Measurements from ENCODE around the gene TRAF6. TPM values are rescaled to one million over a fixed set of nuclear protein-coding genes. Genes with fewer than 3 reads are reported as not detected.

TRAF6 gene
- total RNA-seq, 1 donor: 48.0 TPM

DNA sequence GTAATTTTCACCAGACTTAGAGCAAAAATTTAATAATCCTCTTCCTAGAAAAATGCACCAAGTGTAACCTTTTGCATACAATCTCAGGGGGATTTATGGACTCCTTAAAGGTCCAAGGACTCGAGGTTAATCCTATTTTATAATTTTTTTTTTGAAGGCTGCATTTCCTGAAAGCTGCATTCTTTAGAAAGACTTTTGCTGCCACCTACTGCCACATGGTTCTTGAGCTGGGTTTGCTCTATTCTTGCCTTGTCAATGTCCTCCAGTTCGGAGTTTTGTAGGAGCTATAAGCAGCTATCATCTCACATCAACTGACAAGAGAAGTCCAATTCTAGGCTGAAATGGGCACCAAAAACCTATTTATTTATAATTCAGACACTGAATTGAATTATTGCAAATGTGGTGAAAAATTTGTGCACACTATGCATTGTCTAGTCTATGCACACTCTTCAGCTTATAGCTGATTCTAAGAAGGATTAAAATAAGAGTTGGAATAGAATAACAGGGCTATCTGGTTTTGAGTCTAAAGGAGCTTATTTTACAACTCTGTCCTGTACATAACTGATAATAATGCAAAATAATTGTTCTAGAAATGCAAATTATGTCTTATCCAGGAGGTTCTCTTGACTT, 31.3 kb downstream of the TRAF6 start:
- Histone ChIP-seq H3K9me3 (ENCODE audit: low read depth, low read length) (no peaks in the 10 kb centered on the region), H3K4me1 (ENCODE audit: insufficient read depth, low read length) (no peaks in the 10 kb centered on the region), H3K27me3 (ENCODE audit: insufficient read depth, low read length) (no peaks in the 10 kb centered on the region), H3K4me3 (ENCODE audit: low read length) (no peak overlapping the region)

DNA sequence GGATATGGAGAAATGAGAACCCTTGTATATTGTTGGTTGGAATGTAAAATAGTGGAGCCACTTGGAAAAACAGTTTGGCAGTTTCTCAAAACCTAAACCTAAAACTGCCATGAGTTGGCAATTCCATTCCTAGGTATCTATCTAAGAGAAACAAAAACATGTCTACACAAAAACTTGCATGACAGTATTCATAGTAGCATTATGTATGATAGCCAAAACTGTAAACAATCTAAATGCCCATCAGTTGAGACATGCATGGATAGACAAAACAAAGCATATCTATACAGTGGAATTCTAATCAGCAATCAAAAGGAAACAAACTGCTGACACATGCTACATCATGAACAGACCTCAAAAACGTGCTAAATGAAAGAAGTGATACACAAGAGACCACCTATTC, 34.9 kb downstream of the TRAF6 start:
- Histone ChIP-seq H3K27me3 (ENCODE audit: insufficient read depth, low read length) (no peaks in the 10 kb centered on the region), H3K4me3 (ENCODE audit: low read length) (no peak overlapping the region), H3K9me3 (ENCODE audit: low read depth, low read length) (no peaks in the 10 kb centered on the region), H3K4me1 (ENCODE audit: insufficient read depth, low read length) (no peaks in the 10 kb centered on the region)

DNA sequence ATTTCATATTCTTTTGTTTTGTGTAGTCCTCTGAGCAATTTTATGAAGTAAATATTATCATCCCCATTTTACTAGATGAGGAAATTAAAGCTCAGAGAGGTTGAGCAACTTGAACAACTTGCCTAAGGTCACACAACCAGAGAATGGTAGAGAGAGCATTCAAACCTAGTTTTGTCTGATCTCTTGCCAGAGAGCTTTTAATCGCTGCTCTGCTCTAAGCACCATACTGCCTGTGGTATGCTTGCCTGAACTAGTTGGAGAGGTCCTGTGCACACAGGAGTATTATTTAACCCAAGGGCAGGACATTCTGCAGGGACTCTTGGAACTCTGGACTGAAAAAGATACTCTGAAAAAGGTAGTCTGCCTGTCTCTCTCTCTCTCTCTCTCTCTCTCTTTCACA, 38.5 kb downstream of the TRAF6 start:
- Histone ChIP-seq H3K4me1 (ENCODE audit: insufficient read depth, low read length) (peaks cover 4% of the 10 kb centered on the region), H3K27me3 (ENCODE audit: insufficient read depth, low read length) (no peaks in the 10 kb centered on the region), H3K4me3 (ENCODE audit: low read length) (no peak overlapping the region), H3K9me3 (ENCODE audit: low read depth, low read length) (no peaks in the 10 kb centered on the region)

DNA sequence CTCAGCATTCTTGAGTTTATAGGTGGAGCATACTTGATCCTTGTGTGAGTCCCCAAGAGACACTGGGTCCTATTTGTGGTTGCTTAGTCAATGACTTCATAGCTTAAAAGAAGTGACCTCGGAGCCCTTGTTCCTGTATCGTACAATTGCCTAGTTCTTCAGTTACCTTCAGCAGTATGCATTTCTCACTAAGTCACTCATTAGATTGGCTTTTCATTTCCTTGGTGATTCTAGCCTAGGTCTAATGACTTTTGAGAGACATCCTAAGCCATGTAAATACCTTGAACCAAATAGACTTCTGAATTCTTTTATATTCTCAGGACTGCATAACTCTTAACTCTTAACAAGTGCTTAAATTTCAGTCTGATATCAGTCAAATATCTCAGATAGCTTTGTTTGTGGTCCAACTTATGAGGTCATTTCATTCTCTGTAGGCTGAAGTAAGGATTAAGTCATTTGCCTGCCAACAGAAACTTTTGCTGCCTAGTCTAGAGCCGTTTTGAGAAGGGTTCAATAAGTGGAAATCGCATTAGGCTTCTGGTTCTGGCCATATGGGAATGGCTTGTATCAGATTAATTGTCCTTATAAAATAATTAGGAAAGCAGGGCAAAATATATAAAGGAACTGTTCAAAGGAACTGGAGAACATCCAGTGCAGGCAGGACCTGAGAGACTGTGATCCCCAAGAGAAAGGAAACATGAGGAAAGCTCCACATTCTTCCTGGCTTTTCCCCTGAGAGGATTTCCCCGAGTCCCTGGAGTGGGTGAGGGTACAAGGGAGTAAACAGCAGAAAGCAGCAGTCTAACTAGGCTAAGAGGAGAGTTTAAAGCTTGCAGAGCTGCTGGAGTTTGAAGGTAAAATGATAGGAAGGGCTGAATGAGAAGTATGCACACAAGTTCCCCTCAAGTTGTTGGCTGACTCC, 39.9 kb downstream of the TRAF6 start:
- H3K4me1 ChIP-seq (ENCODE audit: insufficient read depth, low read length): peaks cover 4% of the 10 kb centered on the region
- no peaks in the 10 kb centered on the region for H3K27me3 ChIP-seq (ENCODE audit: insufficient read depth, low read length)
- H3K4me3 ChIP-seq (ENCODE audit: low read length): no peak overlapping the region
- H3K9me3 ChIP-seq (ENCODE audit: low read depth, low read length): no peaks in the 10 kb centered on the region

DNA sequence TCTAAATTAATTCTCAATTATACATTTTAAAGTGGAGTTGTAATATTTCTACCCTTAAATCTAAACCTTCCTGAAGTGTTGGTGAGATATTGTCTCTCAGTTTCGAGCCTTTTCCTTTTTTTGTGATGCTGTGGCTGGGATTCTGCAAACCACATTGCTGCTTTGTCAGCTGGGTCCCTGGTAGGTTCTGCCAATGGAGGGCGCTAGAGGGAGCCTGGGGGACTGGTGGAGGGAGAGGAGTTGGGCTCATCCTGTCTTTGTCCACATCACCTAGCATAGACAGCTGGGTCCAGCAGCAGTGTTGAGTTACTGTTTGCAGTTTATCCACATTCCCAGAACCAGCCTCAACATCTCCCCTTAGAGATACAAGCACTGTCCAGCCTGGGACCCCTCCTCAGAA, 41.0 kb downstream of the TRAF6 start:
- no peaks in the 10 kb centered on the region for H3K9me3 ChIP-seq (ENCODE audit: low read depth, low read length)
- no peaks in the 10 kb centered on the region for H3K27me3 ChIP-seq (ENCODE audit: insufficient read depth, low read length)
- H3K4me3 ChIP-seq (ENCODE audit: low read length): no peak overlapping the region
- H3K4me1 ChIP-seq (ENCODE audit: insufficient read depth, low read length): peaks cover 4% of the 10 kb centered on the region

DNA sequence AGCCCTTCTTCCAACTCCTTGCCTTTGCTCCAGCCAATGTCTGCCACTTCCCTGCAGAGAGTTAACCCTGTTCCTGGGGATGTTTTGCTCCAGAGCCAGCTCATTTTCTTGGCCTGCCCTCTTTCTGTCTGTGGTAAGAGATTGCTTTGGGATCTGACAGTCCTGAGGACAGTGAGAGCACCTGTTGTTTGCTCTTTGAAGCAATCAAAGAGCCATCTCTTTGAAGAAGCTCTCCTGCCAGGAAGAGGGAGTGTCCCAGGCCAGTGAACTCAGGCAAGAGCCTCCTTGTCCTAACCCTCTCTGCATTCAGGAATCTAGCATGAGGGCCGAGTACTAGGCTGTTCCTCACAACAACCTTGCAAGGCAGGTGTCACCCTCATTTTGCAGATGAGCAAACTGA, 42.2 kb downstream of the TRAF6 start:
- no peak overlapping the region for H3K4me3 ChIP-seq (ENCODE audit: low read length)
- H3K9me3 ChIP-seq (ENCODE audit: low read depth, low read length): no peaks in the 10 kb centered on the region
- peaks cover 4% of the 10 kb centered on the region for H3K4me1 ChIP-seq (ENCODE audit: insufficient read depth, low read length)
- H3K27me3 ChIP-seq (ENCODE audit: insufficient read depth, low read length): no peaks in the 10 kb centered on the region

DNA sequence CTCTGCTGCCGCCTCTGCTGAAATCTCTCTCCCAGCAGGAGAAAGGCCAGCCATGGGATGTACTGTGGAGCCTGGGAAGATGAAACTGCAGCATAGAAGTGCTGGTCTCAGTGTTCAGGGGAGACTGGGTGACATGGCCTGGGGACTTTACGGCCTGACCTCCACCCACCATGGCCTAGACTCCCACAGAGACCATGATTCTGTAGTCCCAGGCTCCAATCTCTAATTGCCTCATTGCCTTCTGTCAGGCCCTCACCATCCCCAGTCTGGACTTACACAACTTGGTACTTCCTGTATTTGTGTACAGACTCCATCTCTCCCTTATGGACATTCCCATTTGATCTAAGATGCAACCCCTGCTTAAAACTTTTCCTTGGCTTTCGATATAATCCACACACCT, 43.1 kb downstream of the TRAF6 start:
- H3K9me3 ChIP-seq (ENCODE audit: low read depth, low read length): no peaks in the 10 kb centered on the region

DNA sequence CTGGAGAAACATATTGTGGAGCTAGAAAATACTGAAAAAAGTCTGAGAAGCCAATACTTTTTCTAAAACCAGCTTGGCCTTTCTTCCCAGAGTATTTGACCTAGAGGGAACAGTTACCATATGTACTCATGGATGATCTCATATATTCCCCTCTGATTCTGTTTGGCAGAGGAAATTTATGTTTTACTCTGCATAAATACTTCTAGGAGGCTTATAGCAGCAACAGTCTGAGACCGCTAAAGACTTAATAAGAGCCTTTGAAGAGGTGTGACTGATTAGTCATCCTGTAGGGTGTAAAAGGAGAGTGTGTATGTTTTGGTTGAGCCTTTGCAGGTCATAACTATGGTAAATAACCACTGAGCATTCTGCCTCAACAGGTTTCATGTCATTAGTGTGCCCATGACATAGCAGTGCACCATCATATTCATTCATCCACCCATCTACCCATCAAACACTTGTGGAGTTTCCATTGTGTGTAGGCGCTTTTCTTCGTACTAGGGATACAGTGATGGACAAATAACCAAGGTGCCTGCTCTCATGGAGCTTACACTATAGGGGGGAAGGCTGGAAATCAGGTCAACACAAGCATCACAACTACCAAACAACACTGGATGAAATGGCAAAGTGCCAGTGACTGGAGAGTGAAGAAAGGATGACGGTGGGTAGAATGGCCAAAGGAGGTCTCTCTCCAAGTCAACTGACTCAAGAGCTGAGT, 44.5 kb downstream of the TRAF6 start:
- H3K27me3 ChIP-seq (ENCODE audit: insufficient read depth, low read length): no peaks in the 10 kb centered on the region
- peaks cover 4% of the 10 kb centered on the region for H3K4me1 ChIP-seq (ENCODE audit: insufficient read depth, low read length)
- H3K9me3 ChIP-seq (ENCODE audit: low read depth, low read length): no peaks in the 10 kb centered on the region
- H3K4me3 ChIP-seq (ENCODE audit: low read length): no peak overlapping the region

More for the DNA sequence above, 43.1 kb downstream of the TRAF6 start:
- Histone ChIP-seq H3K27me3 (ENCODE audit: insufficient read depth, low read length) (no peaks in the 10 kb centered on the region), H3K4me3 (ENCODE audit: low read length) (no peak overlapping the region), H3K4me1 (ENCODE audit: insufficient read depth, low read length) (peaks cover 4% of the 10 kb centered on the region)

DNA sequence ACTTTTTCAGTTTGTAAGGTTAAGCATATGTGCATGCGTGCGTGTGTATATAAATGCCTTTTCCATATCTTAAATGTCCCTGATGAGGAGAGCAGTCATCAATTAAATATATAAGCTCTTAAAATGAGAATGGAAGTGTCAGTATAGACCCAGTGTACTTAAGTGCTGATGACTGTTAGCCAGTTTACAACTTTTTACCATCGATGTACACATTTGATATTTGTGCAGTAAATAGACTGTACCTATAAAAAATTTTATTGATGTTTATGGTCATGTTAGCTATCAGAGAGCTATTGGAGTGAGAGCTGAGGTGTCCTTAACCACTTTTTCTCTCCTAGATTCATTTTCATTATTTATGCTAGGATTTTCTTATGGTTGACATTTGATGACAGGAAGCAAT, 45.4 kb downstream of the TRAF6 start:
- Histone ChIP-seq H3K9me3 (ENCODE audit: low read depth, low read length) (no peaks in the 10 kb centered on the region), H3K4me1 (ENCODE audit: insufficient read depth, low read length) (peaks cover 4% of the 10 kb centered on the region), H3K4me3 (ENCODE audit: low read length) (no peak overlapping the region), H3K27me3 (ENCODE audit: insufficient read depth, low read length) (no peaks in the 10 kb centered on the region)

DNA sequence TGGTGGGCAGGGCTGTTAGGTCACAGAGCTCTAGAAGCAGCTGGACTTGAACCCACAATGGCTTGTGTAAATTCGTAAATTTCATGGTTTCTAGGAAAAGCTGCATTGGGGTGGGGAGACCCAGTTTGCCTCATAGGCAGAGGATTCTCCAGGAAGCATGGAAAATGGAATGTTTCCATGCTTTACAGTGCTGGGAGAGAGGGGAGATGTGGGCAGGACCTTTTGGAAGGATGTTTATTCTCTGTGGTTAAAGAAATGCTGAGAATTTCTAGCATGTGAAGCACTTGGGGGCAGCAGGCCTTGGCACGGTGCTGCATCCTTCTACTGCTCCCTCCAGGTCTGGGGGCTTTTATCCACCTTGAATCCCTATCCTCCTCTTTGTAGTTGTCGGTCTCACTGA, 46.3 kb downstream of the TRAF6 start:
- no peaks in the 10 kb centered on the region for H3K27me3 ChIP-seq (ENCODE audit: insufficient read depth, low read length)
- H3K4me3 ChIP-seq (ENCODE audit: low read length): no peak overlapping the region
- peaks cover 4% of the 10 kb centered on the region for H3K4me1 ChIP-seq (ENCODE audit: insufficient read depth, low read length)
- H3K9me3 ChIP-seq (ENCODE audit: low read depth, low read length): no peaks in the 10 kb centered on the region

DNA sequence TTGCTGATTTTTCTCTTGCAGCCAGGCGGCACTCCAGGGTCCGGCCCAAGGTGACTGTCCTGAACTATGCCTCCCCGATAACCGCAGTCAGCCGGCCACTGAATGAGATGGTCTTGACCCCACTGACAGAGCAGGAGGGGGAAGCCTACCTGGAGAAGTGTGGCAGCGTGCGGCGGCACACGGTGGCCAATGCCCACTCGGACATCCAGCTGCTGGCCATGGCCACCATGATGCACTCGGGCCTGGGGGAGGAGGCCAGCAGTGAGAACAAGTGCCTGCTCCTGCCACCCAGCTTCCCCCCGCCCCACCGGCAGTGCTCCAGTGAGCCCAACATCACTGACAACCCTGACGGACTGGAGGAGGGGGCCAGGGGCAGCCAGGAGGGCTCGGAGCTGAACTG, 47.8 kb downstream of the TRAF6 start:
- Histone ChIP-seq H3K27me3 (ENCODE audit: insufficient read depth, low read length) (no peaks in the 10 kb centered on the region), H3K9me3 (ENCODE audit: low read depth, low read length) (no peaks in the 10 kb centered on the region), H3K4me3 (ENCODE audit: low read length) (no peak overlapping the region), H3K4me1 (ENCODE audit: insufficient read depth, low read length) (peaks cover 4% of the 10 kb centered on the region)

DNA sequence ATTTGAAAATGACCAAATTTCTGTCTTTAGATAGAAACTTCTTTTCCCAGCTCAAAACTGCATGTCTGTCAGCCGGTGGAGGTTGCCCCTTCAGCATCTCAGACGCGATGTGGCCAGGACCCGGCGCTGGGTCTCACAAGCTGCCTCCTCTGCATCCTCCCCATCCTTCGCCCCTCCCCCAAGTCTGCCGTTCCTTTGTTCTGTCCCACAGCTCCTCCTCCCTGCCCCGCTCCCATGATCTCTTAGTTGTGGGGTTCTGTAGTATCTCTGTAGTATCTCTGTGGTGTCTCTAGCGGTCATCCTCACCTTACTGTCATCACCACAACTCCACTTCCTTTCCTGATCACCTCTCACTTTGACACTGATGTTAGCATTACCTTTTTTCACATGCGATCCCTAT, 49.9 kb downstream of the TRAF6 start:
- H3K4me1 ChIP-seq (ENCODE audit: insufficient read depth, low read length): no peaks in the 10 kb centered on the region
- H3K9me3 ChIP-seq (ENCODE audit: low read depth, low read length): no peaks in the 10 kb centered on the region
- no peaks in the 10 kb centered on the region for H3K27me3 ChIP-seq (ENCODE audit: insufficient read depth, low read length)
- no peak overlapping the region for H3K4me3 ChIP-seq (ENCODE audit: low read length)

DNA sequence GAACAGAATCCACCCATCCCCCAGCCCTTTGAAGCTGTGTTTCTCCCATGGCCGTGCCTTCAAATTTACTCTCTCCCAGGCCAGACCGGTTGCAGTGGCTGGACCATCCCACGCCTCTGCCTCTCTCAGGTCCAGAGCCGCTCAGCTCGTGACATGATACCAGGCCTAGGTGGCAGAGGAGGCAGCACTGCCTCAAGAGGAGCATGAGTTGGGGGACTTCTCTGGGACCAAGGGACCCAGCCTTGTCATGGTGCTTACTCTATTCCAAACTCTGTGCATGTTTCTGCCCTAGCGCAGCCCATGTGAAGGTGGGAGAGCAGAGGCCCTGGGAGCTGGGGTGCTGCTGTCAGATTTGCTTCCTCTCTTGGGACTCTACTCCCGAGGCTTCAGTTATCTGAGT, 51.0 kb downstream of the TRAF6 start:
- Histone ChIP-seq H3K4me3 (ENCODE audit: low read length) (no peak overlapping the region), H3K27me3 (ENCODE audit: insufficient read depth, low read length) (no peaks in the 10 kb centered on the region), H3K9me3 (ENCODE audit: low read depth, low read length) (no peaks in the 10 kb centered on the region), H3K4me1 (ENCODE audit: insufficient read depth, low read length) (peaks cover 7% of the 10 kb centered on the region)

DNA sequence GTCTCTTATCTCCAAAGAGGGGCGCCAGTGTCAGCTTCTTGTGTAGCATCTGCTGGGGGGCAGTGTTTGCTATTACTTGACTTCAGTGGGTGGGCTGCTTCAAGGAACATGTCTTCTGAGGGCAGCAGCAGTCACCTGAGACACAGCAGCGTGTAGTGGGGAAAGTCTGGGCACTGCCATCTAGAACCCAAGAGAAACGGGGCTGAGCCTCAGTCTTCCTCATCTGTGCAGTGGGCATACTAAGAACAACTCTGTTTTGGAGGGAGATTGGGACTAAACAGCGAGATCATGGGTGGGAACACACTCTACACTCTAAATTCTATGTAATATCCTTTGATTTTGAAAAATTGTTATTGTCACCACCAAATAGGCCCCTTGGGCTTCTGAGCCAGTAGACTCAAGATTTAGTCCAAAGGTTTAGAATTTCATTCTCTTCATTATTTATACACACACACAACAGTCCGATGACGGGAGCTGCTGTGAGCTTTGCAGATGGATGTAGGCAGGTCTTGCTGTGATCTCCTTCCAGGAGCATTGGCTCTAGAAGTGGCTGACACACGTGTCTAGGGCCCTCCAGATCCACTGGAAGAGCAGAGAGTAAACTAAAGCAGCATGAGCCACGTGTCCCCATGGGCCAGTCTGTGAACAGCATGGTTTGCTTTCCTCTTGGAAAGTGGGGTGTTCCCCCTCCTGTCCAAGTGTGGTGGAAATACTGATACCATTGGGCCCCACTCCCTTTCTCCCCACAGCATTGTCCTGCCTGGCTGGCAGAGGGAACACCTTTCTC, 51.8 kb downstream of the TRAF6 start:
- H3K4me3 ChIP-seq (ENCODE audit: low read length): no peak overlapping the region
- H3K27me3 ChIP-seq (ENCODE audit: insufficient read depth, low read length): no peaks in the 10 kb centered on the region
- no peaks in the 10 kb centered on the region for H3K9me3 ChIP-seq (ENCODE audit: low read depth, low read length)
- peaks cover 14% of the 10 kb centered on the region for H3K4me1 ChIP-seq (ENCODE audit: insufficient read depth, low read length)

DNA sequence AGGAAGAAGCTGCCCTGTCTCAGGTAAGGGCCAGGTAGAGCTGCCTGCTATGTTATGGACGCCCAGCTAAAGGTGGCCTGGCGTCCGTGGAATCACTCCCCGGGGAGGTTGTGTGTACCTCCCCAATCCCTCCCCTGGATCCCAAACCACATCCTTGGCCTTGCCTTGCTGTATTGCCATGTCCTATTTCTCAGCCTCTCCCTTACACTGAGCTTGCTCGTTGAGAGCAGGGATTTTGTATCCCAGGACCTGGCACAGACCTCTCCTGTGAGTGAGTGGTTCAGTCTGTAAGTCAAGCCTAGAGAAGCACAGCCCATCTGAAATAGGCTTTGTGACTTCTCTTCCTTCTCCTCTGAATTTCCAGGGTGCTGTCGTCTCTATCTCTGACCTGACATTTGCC, 53.9 kb downstream of the TRAF6 start:
- Histone ChIP-seq H3K27me3 (ENCODE audit: insufficient read depth, low read length) (no peaks in the 10 kb centered on the region), H3K4me3 (ENCODE audit: low read length) (no peak overlapping the region), H3K9me3 (ENCODE audit: low read depth, low read length) (no peaks in the 10 kb centered on the region), H3K4me1 (ENCODE audit: insufficient read depth, low read length) (peaks cover 35% of the 10 kb centered on the region)
